IPS DF 4.7 (cell line): Measurements from ENCODE around the gene GANAB.
"Not testable (repeated sequence)": the region's sequence is repeated elsewhere in the genome, so short reads cannot be mapped to it uniquely, and the experiment has no call there.

Source experiments
- DNase-seq: peaks from one replicate; pipeline ENCODE4 v3.0.0-alpha.2; 2013; ENCODE audit warnings: low spot score; ENCODE audit errors: extremely low read depth

GANAB gene

DNA sequence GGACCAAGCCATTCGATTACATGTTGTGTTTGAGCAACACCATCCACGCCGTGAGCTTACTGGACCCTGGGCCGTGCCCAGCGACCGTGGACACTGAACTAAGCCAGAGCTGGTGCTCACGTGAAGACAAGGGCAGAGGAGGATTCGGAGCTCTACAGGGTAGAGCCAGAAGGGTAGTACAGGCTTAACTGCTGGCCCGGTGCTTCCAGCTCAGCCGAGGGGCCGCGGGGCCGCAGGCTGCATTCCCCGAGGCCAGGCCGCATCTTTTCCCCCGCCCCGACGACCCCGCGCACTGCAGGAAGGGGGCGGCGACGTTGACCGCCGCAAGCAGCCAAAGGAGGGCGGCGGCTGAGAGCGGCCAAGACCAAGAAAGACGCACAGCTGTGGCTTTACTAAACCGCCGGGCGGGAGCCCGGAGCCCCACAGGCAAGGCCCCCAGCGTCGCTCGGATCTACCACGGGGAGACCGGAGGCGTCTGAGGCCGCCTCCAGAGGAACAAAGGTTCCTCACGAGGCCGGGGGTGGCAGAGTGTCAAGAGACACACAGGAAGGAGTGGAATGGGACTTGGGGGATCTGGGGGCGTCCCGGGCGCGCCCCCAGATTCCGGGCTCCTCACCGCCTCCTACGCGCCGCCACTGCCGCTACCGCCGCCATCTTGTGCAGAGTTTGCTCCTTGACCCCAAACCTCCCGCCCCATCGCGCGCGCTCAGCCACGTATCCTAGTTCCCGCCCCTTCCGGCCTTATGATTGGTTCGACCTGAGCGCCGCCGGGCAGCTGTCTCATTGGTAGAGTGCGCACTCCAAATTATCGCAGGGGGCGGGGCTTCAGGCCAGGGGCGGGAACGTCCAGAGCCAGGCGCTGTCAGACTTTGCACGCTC is at the start of gene GANAB:
Gene GANAB (minus strand): TSS at position 668 of the 879 bp plus-strand sequence. CDS start 14 bp downstream, at position 654.
- DNase-seq: no peak

DNA sequence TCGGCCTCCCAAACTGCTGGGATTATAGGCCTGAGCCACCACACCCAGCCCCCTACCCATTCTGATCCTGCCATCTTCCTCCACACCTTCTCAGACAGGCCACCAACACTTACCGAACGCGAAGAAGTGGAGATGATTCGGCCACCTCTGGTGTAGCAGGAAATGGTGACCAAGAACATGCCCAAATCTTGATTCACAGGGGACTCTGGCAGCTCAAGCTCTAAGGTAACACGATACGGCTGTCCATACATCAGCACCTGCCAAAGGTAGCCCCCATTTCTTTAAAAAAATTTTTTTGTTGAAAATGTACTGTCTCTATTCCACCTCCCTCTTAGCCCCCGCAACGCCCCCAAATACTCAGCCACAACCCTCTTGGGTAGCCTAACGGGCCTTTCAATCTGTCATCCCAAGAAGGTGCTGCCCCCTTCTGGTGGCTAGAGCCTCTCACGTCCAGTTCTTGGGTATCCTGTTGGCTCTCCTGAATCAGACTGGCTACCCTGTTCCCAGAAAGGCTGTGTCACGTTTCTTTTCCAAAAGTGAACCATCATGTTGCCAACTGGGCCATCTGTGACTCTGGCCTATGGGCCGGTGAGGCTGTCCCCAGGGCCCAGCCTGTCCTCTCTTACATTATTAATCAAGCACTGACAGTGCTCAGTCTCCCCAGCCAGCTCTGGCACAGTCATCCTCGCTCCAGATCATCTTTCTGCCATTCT is 48.2 kb upstream of the GANAB start:
- DNase-seq: no peak

- not testable (repeated sequence) for DNase-seq
Measured at GRCh38 chr11:62693624-62694023, 47.2 kb upstream of the GANAB start.

DNA sequence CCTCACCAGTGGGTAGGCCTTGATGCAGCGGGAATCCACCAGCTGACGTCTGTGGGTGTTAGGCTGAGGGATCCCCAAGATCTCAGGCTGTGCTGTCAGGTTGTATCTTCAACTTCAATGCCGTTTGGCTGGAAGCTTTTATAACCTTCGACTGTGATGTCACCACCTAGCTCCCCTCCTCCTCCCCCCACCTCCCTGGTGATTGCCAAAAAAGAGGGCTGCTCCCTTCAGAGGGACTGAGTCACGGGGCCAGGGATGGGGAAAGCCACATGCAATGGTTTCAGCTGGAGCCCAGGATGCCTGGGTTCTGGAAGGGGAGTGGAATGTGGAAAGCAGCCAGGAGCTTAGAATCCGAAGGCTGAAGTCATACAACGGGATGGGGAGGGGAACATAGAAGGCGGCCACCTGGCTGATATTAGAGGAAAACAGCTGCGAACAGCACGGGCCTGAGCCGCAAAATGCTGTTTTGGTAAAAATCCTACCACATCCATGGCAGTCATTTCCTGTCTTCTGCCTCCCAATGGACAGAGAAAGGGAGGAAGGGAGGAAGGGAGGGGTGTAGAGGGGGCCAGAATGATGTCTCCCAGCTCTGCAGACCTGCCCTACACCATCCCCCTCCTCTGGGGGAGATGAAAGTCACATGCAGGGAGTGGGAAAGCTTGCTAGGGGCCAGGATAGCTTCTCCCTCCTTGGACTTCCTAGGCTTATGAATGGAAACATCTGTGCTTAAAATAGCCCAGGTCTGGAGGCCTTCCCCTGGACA is 43.2 kb upstream of the GANAB start, which contains the start of gene LRRN4CL:
Gene LRRN4CL (minus strand): TSS at position 110 of the 763 bp plus-strand sequence. CDS start 1,022 bp downstream, outside the sequence.
- DNase-seq: no peak

DNA sequence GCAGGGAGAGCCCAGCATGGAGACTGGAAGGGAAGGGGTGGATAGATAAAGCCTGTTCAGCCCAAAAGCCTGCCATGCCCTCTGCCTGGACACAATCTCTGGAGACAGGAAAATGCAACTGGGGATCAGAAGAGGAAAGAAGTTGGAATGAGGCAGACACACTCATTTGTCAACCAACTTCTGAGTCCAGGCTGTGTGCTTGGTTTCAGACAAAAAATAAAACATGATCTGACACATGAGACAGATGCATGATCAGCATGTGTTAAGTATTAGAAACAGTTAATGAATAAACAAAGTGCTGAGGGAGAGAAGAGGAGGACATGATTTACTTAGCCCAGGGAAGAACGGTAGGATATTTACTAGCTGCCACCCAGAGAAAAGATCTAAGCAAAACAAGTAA is 42.1 kb upstream of the GANAB start:
- no peak for DNase-seq

- no peak for DNase-seq
Measured at GRCh38 chr11:62687508-62688396, 41.3 kb upstream of the GANAB start.

DNA sequence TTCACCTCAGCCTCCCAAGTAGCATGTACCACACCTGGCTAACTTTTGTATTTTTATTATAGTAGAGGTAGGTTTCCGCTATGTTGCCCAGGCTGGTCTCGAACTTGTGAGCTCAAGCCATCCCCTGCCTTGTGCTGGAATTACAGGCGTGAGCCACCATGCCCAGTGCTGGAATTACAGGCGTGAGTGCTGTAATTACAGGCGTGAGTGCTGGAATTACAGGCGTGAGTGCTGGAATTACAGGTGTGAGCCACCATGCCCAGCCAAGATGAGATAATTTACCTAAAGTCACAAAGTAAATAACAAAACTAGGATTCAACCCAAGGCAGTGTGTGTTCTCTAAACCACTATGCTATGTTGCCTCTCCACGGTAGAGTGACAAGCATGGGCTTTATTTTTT is 36.1 kb upstream of the GANAB start:
- DNase-seq: no peak

- DNase-seq: no peak
Measured at GRCh38 chr11:62680825-62681240, 34.4 kb upstream of the GANAB start.

- no peak for DNase-seq
Measured at GRCh38 chr11:62678770-62679696, 32.6 kb upstream of the GANAB start, which contains the start of gene UBXN1. Gene UBXN1 (minus strand): TSS chr11:62679073. CDS start chr11:62678923, 150 bp downstream.

- DNase-seq: no peak
Measured at GRCh38 chr11:62678433-62678769, 32.0 kb upstream of the GANAB start.

- DNase-seq: no peak
Measured at GRCh38 chr11:62677714-62678113, 31.3 kb upstream of the GANAB start.

DNA sequence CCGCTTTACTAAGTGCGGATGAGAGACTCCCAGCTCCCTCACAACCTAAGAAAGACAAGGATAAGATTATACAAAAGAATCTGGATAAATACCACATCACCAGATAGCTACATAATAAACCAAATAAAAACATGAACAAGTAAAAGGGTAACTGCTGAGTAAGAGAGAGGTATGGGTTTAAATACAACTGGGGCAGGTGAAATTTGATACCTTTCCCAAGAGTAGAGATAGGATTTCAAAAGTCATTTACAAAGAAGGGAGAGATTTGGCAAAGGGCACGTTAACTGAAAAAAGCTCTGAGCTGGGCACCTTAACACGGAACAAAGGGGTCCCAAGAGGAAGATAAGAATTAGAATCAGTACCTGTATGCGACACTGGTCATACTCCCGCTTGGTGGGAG is 30.7 kb upstream of the GANAB start:
- DNase-seq: no peak

DNA sequence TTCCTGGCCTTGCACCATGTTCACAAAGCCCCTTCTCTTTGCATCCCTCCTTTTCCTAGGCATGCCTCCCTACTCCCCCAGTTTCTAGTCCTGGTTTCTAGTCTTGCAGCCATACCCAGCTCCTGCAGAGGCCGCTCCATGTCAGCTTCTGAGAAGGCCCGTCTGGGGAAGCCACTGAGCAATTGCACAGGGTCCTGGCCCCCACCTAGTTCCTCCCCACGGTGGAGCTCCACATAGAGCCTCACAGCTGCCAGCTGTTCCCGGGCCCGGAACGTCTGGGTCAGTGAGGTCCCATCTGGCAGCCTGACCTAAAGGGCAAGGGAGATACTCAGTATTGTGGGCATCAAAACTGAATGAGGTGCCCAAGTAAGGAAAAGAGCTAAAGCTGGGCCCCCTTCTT is 30.3 kb upstream of the GANAB start:
- no peak for DNase-seq

- DNase-seq: not testable (repeated sequence)
Measured at GRCh38 chr11:62675415-62675814, 29.0 kb upstream of the GANAB start.

DNA sequence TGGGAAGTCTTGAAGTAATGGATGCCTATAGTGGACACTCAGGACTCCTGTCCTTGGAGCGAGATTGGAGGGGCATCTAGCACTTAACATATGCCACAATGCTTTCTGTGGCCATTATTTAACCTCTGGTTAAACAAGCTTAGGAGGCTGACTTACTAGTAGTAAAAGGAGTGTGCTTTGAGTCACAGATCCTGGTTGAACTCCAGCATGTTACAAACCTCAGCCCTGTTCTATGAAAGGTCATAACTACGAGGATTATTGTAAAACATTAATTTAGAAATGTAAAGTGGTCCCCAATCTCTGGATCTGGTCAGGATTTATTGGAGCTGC is 26.7 kb upstream of the GANAB start:
- DNase-seq: no peak

- DNase-seq: no peak
Measured at GRCh38 chr11:62671608-62672389, 25.4 kb upstream of the GANAB start, which contains the start of the genes LBHD1 and UQCC3. Gene LBHD1 (minus strand): TSS chr11:62672267. CDS start chr11:62670031, 2,236 bp downstream. Gene UQCC3 (plus strand): TSS chr11:62671673. CDS start chr11:62671746, 73 bp downstream.

- no peak for DNase-seq
Measured at GRCh38 chr11:62671236-62671607, 24.8 kb upstream of the GANAB start.

- no peak for DNase-seq
Measured at GRCh38 chr11:62669420-62670161, 23.2 kb upstream of the GANAB start.
